ENCODE data around the gene GOLGB1.
A peak's percentile ranks its signal among the peaks of the same experiment; 100 is the strongest.
"Not testable (repeated sequence)": the region's sequence is repeated elsewhere in the genome, so short reads cannot be mapped to it uniquely, and the experiment has no call there.

The GOLGB1 gene, protein sequence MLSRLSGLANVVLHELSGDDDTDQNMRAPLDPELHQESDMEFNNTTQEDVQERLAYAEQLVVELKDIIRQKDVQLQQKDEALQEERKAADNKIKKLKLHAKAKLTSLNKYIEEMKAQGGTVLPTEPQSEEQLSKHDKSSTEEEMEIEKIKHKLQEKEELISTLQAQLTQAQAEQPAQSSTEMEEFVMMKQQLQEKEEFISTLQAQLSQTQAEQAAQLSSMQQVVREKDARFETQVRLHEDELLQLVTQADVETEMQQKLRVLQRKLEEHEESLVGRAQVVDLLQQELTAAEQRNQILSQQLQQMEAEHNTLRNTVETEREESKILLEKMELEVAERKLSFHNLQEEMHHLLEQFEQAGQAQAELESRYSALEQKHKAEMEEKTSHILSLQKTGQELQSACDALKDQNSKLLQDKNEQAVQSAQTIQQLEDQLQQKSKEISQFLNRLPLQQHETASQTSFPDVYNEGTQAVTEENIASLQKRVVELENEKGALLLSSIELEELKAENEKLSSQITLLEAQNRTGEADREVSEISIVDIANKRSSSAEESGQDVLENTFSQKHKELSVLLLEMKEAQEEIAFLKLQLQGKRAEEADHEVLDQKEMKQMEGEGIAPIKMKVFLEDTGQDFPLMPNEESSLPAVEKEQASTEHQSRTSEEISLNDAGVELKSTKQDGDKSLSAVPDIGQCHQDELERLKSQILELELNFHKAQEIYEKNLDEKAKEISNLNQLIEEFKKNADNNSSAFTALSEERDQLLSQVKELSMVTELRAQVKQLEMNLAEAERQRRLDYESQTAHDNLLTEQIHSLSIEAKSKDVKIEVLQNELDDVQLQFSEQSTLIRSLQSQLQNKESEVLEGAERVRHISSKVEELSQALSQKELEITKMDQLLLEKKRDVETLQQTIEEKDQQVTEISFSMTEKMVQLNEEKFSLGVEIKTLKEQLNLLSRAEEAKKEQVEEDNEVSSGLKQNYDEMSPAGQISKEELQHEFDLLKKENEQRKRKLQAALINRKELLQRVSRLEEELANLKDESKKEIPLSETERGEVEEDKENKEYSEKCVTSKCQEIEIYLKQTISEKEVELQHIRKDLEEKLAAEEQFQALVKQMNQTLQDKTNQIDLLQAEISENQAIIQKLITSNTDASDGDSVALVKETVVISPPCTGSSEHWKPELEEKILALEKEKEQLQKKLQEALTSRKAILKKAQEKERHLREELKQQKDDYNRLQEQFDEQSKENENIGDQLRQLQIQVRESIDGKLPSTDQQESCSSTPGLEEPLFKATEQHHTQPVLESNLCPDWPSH (N-terminal part only)

DNA sequence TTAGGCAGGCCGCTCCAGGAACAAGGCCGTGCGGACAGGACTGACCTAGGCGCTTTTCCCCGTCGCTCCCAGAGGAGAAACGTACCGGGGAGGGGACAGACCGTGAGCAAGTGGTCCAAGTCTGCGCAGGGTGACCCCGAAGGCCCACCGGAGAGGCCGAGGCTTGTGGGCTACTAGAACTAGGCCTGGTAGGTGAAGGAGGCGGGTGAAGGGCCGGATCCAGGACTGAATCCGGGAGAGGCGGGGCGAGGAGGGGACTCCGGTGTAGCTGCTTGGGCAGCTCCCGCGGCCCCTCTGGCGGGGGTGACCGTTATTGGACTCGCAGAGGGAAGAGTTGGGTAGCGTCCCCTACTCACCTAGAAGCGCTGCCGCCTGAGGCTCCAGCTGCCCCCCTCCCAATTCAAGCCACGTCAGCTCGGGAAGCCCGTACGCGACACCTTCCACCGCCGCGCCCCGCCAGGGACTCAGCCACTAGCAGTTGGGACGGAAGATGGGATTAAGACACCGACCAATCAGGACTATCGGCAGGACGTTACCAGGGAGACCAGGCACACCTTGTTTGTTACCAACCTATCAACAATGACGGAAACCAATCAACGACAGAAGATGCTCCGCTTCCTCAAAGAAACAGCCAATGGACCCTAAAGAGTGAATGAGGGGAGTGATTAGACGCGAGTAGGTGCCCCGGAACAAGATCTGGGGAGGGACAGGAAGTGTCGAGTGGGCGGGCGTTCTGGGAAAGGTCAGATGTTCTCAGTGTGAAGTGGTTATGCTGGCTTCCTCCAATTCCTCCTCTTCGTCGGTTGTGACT, at the start of gene GOLGB1:
TSS of gene GOLGB1 (minus strand) at position 466 of the 811 bp plus-strand sequence. CDS start 18,770 bp downstream, outside the sequence.
- TF ChIP-seq CTCF (IDR thresholded peaks at IDR 0.05) (no peak), ZFX (IDR thresholded peaks at IDR 0.05; ENCODE audit: borderline replicate concordance) (no peak; the same call in 1 of the 2 replicates)
- peak within 1 kb of the TSS; percentile 94 for H3K27ac ChIP-seq

DNA sequence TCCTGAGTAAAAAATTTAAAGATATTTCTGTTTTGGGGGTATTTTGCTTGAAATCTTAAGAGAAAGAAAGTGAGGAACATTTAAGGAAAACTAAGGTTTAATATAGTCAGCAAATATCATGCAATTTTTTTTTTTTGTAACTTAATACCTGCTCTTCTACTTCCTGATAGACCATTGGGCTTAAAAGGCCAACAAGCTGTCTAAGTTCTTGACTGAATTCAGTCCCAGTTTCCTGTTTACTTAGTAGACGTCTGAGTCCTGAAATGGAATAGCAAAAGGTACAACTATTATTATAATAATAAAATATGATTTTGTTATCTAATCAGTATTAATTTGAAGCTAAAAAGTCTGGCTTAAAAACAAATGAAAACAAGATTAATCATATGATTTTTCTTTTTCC, 47.4 kb upstream of the GOLGB1 start:
- H3K27ac ChIP-seq = no peak overlapping the region
- no peak for TF ChIP-seq ZFX (IDR thresholded peaks at IDR 0.05; ENCODE audit: borderline replicate concordance)
- no peak for TF ChIP-seq CTCF (IDR thresholded peaks at IDR 0.05)

- TF ChIP-seq ZFX (IDR thresholded peaks at IDR 0.05; ENCODE audit: borderline replicate concordance) = no peak
- TF ChIP-seq CTCF (IDR thresholded peaks at IDR 0.05) = no peak
- H3K27ac ChIP-seq = no peak overlapping the region
Measured at GRCh38 chr3:121794264-121794983, 44.9 kb upstream of the GOLGB1 start.

DNA sequence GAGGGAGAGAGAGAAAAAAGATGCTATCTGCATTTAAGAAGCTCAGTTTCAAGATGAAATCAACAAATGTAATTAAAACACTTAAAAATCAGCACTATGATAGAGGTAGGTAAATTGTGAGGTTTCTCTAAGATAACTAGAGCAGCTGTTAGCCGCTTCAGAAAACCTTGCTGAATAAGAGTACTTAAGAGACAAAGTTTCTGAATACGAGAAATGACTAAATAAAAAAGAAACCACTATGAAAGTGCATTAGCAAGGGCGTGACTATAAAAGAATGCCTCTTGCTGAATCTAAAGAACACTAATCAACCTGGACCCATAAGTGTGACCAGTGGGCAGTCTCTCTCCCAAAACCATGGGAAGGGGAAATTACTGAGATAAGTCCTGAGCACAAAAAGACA, 43.5 kb upstream of the GOLGB1 start:
- TF ChIP-seq CTCF (IDR thresholded peaks at IDR 0.05) = no peak
- H3K27ac ChIP-seq = no peak overlapping the region

- TF ChIP-seq CTCF (IDR thresholded peaks at IDR 0.05) = no peak
- TF ChIP-seq ZFX (IDR thresholded peaks at IDR 0.05; ENCODE audit: borderline replicate concordance) = no peak
- H3K27ac ChIP-seq = no peak overlapping the region
Measured at GRCh38 chr3:121786485-121786884, 36.9 kb upstream of the GOLGB1 start.

- H3K27ac ChIP-seq = not testable (repeated sequence)
Measured at GRCh38 chr3:121782784-121783183, 33.2 kb upstream of the GOLGB1 start.

Data from 22Rv1 (cell line).